SK-N-SH (cell line): Measurements from ENCODE around the gene EIF4G1. TPM values are rescaled to one million over a fixed set of nuclear protein-coding genes. Genes with fewer than 3 reads are reported as not detected.

Experiments used
- CTCF ChIA-PET: fragments of 300-600, 350-600 bp; formaldehyde crosslinking; extraction: SDS; loops from one replicate; lab custom pipeline; 2021; lab: Yijun Ruan, JAX
- POLR2A ChIA-PET: fragments of 350-600 bp; sonication (Branson Sonifier 250); formaldehyde crosslinking; extraction: SDS; loops from one replicate; lab custom pipeline; 2020; ENCODE audit warnings: antibody characterized with exemption, inconsistent platforms; lab: Yijun Ruan, JAX
- DNase-seq: peaks from one replicate; pipeline ENCODE4 v3.0.0; 2012
- H2AFZ ChIP-seq: fragments of 200-600 bp; sonication (generic); 2 replicates; pipeline ENCODE4 v1.8.1; 2016; ENCODE audit warnings: antibody characterized with exemption, mild to moderate bottlenecking, low read depth
- H3F3A ChIP-seq: fragments of 200-600 bp; sonication (generic); replicated peaks from 2 replicates; pipeline ENCODE3; 2016; ENCODE audit warnings: antibody characterized with exemption, mild to moderate bottlenecking; ENCODE audit not compliant: insufficient read depth
- H3K27ac ChIP-seq, 2 experiments: fragments of 200-500 bp in 1 of 2; fragments of 200-600 bp in 1 of 2; sonication (Bioruptor generic) in 1 of 2; sonication (generic), shearing (Covaris generic) in 1 of 2; 2 replicates each; pipeline versions ENCODE4 v1.5.1 to v1.6.1; 2014 to 2016; ENCODE audit warnings: low read depth in 2 of 2, inconsistent platforms in 1 of 2, low read length in 1 of 2, mild to moderate bottlenecking in 1 of 2, mixed read lengths in 1 of 2
- H3K27me3 ChIP-seq: fragments of 200-600 bp; sonication (generic), shearing (Covaris generic); 2 replicates; pipeline ENCODE4 v1.6.1; 2016; ENCODE audit warnings: mixed run types; ENCODE audit not compliant: insufficient read depth
- H3K36me3 ChIP-seq, 2 experiments: fragments of 200-500 bp in 1 of 2; fragments of 200-600 bp in 1 of 2; sonication (Bioruptor generic) in 1 of 2; sonication (generic) in 1 of 2; replicated peaks in 1 of 2; 2 replicates each; pipeline versions ENCODE3 to v1.5.1; 2014 to 2016; ENCODE audit warnings: low read length in 1 of 2, mild to moderate bottlenecking in 1 of 2; ENCODE audit not compliant: insufficient read depth in 2 of 2, control insufficient read depth in 1 of 2
- H3K4me1 ChIP-seq, 2 experiments: fragments of 200-500 bp in 1 of 2; fragments of 200-600 bp in 1 of 2; sonication (Bioruptor generic) in 1 of 2; sonication (generic), shearing (Covaris generic) in 1 of 2; 2 replicates each; pipeline versions ENCODE4 v1.5.1 to v1.6.1; 2014 to 2016; ENCODE audit warnings: low read depth in 1 of 2, low read length in 1 of 2, mixed run types in 1 of 2; ENCODE audit not compliant: insufficient read depth in 2 of 2, control insufficient read depth in 1 of 2
- H3K4me2 ChIP-seq: fragments of 200-600 bp; sonication (generic), shearing (Covaris generic); 2 replicates; pipeline ENCODE4 v1.6.1; 2017; ENCODE audit warnings: mixed run types
- H3K4me3 ChIP-seq, 2 experiments: fragments of 200-500 bp in 1 of 2; fragments of 200-600 bp in 1 of 2; sonication (Bioruptor generic) in 1 of 2; sonication (generic), shearing (Covaris generic) in 1 of 2; 2 replicates each; pipeline versions ENCODE4 v1.5.1 to v1.8.1; 2014 to 2016; ENCODE audit warnings: low read depth in 2 of 2, inconsistent platforms in 1 of 2, low read length in 1 of 2, mild to moderate bottlenecking in 1 of 2, mixed read lengths in 1 of 2, moderate library complexity in 1 of 2
- H3K79me2 ChIP-seq: fragments of 200-600 bp; sonication (generic); 2 replicates; pipeline ENCODE4 v1.8.1; 2017; ENCODE audit warnings: mild to moderate bottlenecking; ENCODE audit not compliant: insufficient read depth
- H3K9ac ChIP-seq: fragments of 200-600 bp; sonication (generic); 2 replicates; pipeline ENCODE4 v1.6.1; 2017; ENCODE audit warnings: mixed run types
- H3K9me2 ChIP-seq: fragments of 200-600 bp; sonication (generic); 2 replicates; pipeline ENCODE4 v1.6.1; 2017; ENCODE audit warnings: mixed run types
- H3K9me3 ChIP-seq: fragments of 200-600 bp; sonication (generic); 2 replicates; pipeline ENCODE4 v1.6.1; 2017; ENCODE audit warnings: mixed run types, mild to moderate bottlenecking, moderate library complexity
- H4K20me1 ChIP-seq: fragments of 200-600 bp; sonication (generic); 2 replicates; pipeline ENCODE4 v1.6.1; 2017; ENCODE audit warnings: mild to moderate bottlenecking, mixed run types; ENCODE audit not compliant: insufficient read depth
- CHD2 ChIP-seq: fragments of 150-350 bp; IDR thresholded peaks from 2 replicates; pipeline ENCODE4 v1.6.1; 2018; ENCODE audit warnings: low read length; ENCODE audit not compliant: partially characterized antibody
- CTCF ChIP-seq: fragments of 200-600 bp; sonication (generic); IDR thresholded peaks from 2 replicates; pipeline ENCODE4 v1.6.1; 2017; ENCODE audit warnings: antibody characterized with exemption, mild to moderate bottlenecking, moderate library complexity
- EZH2phosphoT487 ChIP-seq: fragments of 200-600 bp; sonication (generic); IDR thresholded peaks from 2 replicates; pipeline ENCODE4 v1.6.1; 2017; ENCODE audit warnings: low read depth, mixed run types, mild to moderate bottlenecking, antibody characterized with exemption, moderate library complexity, borderline replicate concordance
- FOXJ3 ChIP-seq: sonication (generic); formaldehyde crosslinking; IDR thresholded peaks from 2 replicates; pipeline ENCODE4 v1.5.1; 2020; ENCODE audit warnings: mild to moderate bottlenecking, missing genetic modification reagents
- GABPA ChIP-seq: IDR thresholded peaks from 2 replicates; pipeline ENCODE4 v1.4.0; 2012; ENCODE audit warnings: low read depth, mild to moderate bottlenecking
- GATA2 ChIP-seq: sonication (generic); formaldehyde crosslinking; IDR thresholded peaks from 2 replicates; pipeline ENCODE4 v1.5.0; 2020; ENCODE audit warnings: mild to moderate bottlenecking, missing genetic modification reagents
- IRF3 ChIP-seq: fragments of 150-350 bp; IDR thresholded peaks from 2 replicates; pipeline ENCODE4 v1.6.1; 2016; ENCODE audit warnings: mild to moderate bottlenecking, low read depth, low read length
- JUND ChIP-seq: IDR thresholded peaks from 2 replicates; pipeline ENCODE4 v1.4.0; 2012
- MXI1 ChIP-seq: IDR thresholded peaks from 2 replicates; pipeline ENCODE4 v1.6.1; 2012; ENCODE audit warnings: mild to moderate bottlenecking, low read depth, low read length, improper control_type of control experiment
- PBX3 ChIP-seq: IDR thresholded peaks from 2 replicates; pipeline ENCODE4; 2012
- POLR2AphosphoS5 ChIP-seq: IDR thresholded peaks from 2 replicates; pipeline ENCODE4 v1.6.1; 2012; ENCODE audit warnings: low read depth, low read length
- RAD21 ChIP-seq: IDR thresholded peaks from 2 replicates; pipeline ENCODE4 v1.6.1; 2012; ENCODE audit warnings: mild to moderate bottlenecking, low read length
- RCOR1 ChIP-seq: fragments of 150-350 bp; IDR thresholded peaks from 2 replicates; pipeline ENCODE4 v1.6.1; 2017; ENCODE audit warnings: antibody characterized with exemption, low read length
- REST ChIP-seq: IDR thresholded peaks from 2 replicates; pipeline ENCODE4 v1.6.1; 2012; ENCODE audit warnings: mild to moderate bottlenecking, low read depth, low read length, moderate library complexity
- SIN3A ChIP-seq: IDR thresholded peaks from 2 replicates; pipeline ENCODE4 v1.6.1; 2012; ENCODE audit warnings: low read depth, mild to moderate bottlenecking, low read length, moderate library complexity, borderline replicate concordance
- TCF12 ChIP-seq: IDR thresholded peaks from 2 replicates; pipeline ENCODE4 v1.4.0; 2012
- YY1 ChIP-seq: IDR thresholded peaks from 2 replicates; pipeline ENCODE4 v1.4.0; 2012; ENCODE audit warnings: low read depth, mild to moderate bottlenecking
- WGBS: methylation state at CpG from one replicate; pipeline ENCODE4 v1.1.6; 2017; ENCODE audit warnings: low lambda C conversion rate; 5-methylcytosine and 5-hydroxymethylcytosine counted together
- polyA plus RNA-seq, 3 experiments: library from polyadenylated mRNA; depleted of rRNA; stranded (reverse); fragments of >200 nt; gene quantifications; 2 replicates each; pipeline ENCODE4 v1.2.3, GENCODE V29; 2012

Gene EIF4G1
- polyA plus RNA-seq, 1 of the 3 experiments (the other 2 are of a cell fraction) = 262 TPM

GRCh38 chr3:184350618-184351017 lies 36.2 kb downstream of the EIF4G1 start:
- no peaks in the 10 kb centered on the region for H3K9me3 ChIP-seq
- H3K4me1 ChIP-seq = peaks cover 0 to 18% of the 10 kb centered on the region in 2 experiments; a peak in 2 of 4 replicates
- H3K4me3 ChIP-seq = no peak overlapping the region
- H3K27ac ChIP-seq = no peak overlapping the region
- no peaks in the 10 kb centered on the region for H3F3A ChIP-seq
- no peak for TF ChIP-seq JUND
- no peak for TF ChIP-seq GABPA
- TF ChIP-seq PBX3 = no peak
- TF ChIP-seq YY1 = no peak
- TF ChIP-seq FOXJ3 (CRISPR knock-in tag) = no peak
- TF ChIP-seq TCF12 = no peak
- TF ChIP-seq MXI1 = no peak
- no peak for TF ChIP-seq SIN3A
- no peak for TF ChIP-seq RCOR1
- TF ChIP-seq REST = no peak
- no peak for TF ChIP-seq EZH2phosphoT487
- no peak for TF ChIP-seq POLR2AphosphoS5
- no peak for TF ChIP-seq CTCF
- TF ChIP-seq CHD2 = no peak
- no peak for TF ChIP-seq GATA2 (CRISPR knock-in tag)
- TF ChIP-seq RAD21 = no peak
- no peak for TF ChIP-seq IRF3
- H2AFZ ChIP-seq = no peak overlapping the region
- no peak overlapping the region for H3K4me2 ChIP-seq
- WGBS = 98% methylated on average over 6 of the region's 6 CpGs
- peaks cover 3 to 40% of the 10 kb centered on the region in 2 experiments for H3K36me3 ChIP-seq
- no peaks in the 10 kb centered on the region for H4K20me1 ChIP-seq
- H3K9ac ChIP-seq = no peak overlapping the region
- no peaks in the 10 kb centered on the region for H3K9me2 ChIP-seq
- no peaks in the 10 kb centered on the region for H3K27me3 ChIP-seq
- no peak for DNase-seq
- ChIA-PET CTCF (interaction anchor here (1.0 to 1.5 kb wide), 4 partner anchors 8 to 15 kb away, joined by 3 to 4 read pairs (median 3); partner anchors contain the start of genes CLCN2 and POLR2H), POLR2A (interaction anchor here (2.9 kb wide), 1 partner anchor 13 kb away, joined by 19 read pairs; the partner anchor contains the start of gene FAM131A)
- H3K79me2 ChIP-seq = no peaks in the 10 kb centered on the region
